HUES48 (cell line): ENCODE data around the gene IFNAR2.

Experiments
- H3K27ac ChIP-seq: one replicate; pipeline ENCODE4 v1.7.0; 2013; ENCODE audit warnings: low read depth, low read length, inconsistent platforms
- H3K27me3 ChIP-seq: 2 replicates; pipeline ENCODE4 v1.6.1; 2013; ENCODE audit warnings: mild to moderate bottlenecking, low read length; ENCODE audit not compliant: control insufficient read depth, insufficient read depth
- H3K36me3 ChIP-seq: 2 replicates; pipeline ENCODE4 v1.6.1; 2013; ENCODE audit warnings: low read length; ENCODE audit not compliant: control insufficient read depth, insufficient read depth
- H3K4me1 ChIP-seq: 2 replicates; pipeline ENCODE4 v1.6.1; 2013; ENCODE audit warnings: mild to moderate bottlenecking, low read length; ENCODE audit not compliant: control insufficient read depth, insufficient read depth
- H3K4me3 ChIP-seq: 2 replicates; pipeline ENCODE4 v1.5.1; 2013; ENCODE audit warnings: mild to moderate bottlenecking, low read depth, low read length
- H3K9ac ChIP-seq: 2 replicates; pipeline ENCODE4 v1.6.1; 2013; ENCODE audit warnings: mild to moderate bottlenecking, low read depth, low read length, moderate library complexity
- H3K9me3 ChIP-seq: 2 replicates; pipeline ENCODE4 v1.6.1; 2013; ENCODE audit warnings: low read length; ENCODE audit not compliant: control insufficient read depth, insufficient read depth

IFNAR2 gene

DNA sequence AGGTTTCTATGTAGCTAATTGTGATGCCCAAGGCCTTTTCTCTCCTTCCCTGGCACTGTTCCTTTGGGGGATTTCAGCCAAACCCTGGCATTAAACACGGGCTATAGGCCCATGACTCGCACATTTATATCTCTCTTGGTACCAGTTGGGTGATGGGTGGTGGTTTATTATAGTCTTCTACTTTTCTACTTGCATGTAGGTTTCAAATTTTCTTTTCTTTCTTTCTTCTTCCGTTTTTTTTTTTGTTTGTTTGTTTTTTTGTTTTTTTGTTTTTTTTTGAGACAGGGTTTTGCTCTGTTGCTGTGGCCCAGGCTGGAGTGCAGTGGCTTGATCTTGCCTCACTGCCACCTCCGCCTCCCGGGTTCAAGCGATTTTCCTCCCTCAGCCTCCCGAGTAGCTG, 37.5 kb downstream of the IFNAR2 start:
- Histone ChIP-seq H3K9ac (no peak overlapping the region), H3K4me1 (peaks cover 5% of the 10 kb centered on the region; the same call in 1 of the 2 replicates), H3K36me3 (no peaks in the 10 kb centered on the region), H3K9me3 (no peaks in the 10 kb centered on the region), H3K27me3 (peaks cover 11% of the 10 kb centered on the region), H3K27ac (no peak overlapping the region), H3K4me3 (peak overlapping the region; percentile 68; the same call in 1 of the 2 replicates)

DNA sequence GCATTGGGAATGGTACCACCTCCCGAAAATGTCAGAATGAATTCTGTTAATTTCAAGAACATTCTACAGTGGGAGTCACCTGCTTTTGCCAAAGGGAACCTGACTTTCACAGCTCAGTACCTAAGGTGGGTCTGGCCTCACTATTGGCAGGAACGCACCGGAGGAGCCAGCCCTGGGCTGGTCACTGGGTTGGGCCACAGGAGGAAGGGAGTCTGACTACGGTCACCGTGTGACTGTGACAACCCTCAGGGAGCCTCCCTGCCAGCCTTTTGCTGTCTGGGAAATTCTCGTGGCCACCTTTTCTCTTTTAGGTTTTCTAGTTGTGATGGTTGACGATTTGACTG, 38.6 kb downstream of the IFNAR2 start:
- Histone ChIP-seq H3K4me1 (peaks cover 5% of the 10 kb centered on the region; the same call in 1 of the 2 replicates), H3K27ac (no peak overlapping the region)

DNA sequence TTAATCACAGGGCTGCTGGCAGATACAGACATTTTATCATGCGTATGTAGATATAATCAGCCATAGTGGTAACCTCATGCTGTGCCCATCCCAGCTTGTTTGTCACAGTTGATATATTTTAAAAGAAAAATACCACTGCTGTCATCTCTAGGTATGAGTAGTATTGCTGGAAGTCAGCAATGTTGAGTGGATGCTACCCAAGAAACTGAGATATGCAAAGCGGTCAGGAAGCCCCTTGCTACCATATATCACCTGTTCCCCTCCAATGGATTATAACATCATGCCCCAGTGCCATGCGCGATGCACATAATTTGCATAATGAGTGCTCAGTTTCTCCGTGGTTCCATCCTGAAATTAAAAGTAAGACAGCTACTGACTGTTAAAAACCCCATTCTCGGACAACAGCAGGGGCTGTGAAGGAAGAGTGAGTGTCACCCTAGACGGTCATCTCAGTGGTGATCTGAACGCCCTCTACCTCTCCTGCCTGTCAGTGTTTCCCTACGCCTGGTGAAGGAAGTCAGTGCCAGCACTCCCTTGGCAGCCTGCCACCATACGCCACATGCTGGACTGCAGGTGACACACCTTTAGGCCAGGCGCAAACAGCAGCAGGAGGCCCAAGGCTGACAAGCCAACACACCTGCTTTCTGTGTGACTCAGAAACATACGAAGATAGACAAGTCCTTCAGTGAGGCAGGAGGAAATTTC, 39.2 kb downstream of the IFNAR2 start:
- H3K36me3 ChIP-seq = no peaks in the 10 kb centered on the region
- peaks cover 5% of the 10 kb centered on the region; the same call in 1 of the 2 replicates for H3K4me1 ChIP-seq
- H3K4me3 ChIP-seq = no peak overlapping the region

More for the DNA sequence above, 38.6 kb downstream of the IFNAR2 start:
- Histone ChIP-seq H3K36me3 (no peaks in the 10 kb centered on the region), H3K9ac (no peak overlapping the region), H3K27me3 (peaks cover 11% of the 10 kb centered on the region), H3K9me3 (no peaks in the 10 kb centered on the region), H3K4me3 (no peak overlapping the region)

DNA sequence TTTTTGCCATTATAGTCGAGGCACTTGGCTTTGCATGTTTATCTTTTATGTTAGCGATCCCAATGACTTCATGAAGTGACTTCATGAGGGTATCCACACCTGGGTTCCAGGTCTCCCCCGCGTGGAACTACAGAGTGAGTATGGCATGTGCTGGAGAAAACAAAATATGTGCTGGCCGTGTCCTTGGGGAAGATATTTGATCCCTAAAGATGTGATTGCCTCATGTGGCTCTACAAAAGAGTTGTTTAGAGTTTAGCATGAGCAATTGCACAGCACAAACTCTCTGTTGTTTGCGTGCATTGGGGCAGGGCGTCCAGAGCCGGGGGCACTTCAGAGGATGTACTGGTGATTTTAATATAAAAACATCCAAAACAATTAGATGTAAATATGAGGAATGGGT, 41.2 kb downstream of the IFNAR2 start:
- Histone ChIP-seq H3K36me3 (no peaks in the 10 kb centered on the region), H3K27me3 (no peaks in the 10 kb centered on the region), H3K9me3 (no peaks in the 10 kb centered on the region), H3K4me1 (peaks cover 5% of the 10 kb centered on the region; the same call in 1 of the 2 replicates), H3K27ac (no peak overlapping the region), H3K4me3 (no peak overlapping the region), H3K9ac (no peak overlapping the region)

More for the DNA sequence above, 39.2 kb downstream of the IFNAR2 start:
- Histone ChIP-seq H3K27me3 (peaks cover 11% of the 10 kb centered on the region), H3K9me3 (no peaks in the 10 kb centered on the region), H3K9ac (no peak overlapping the region), H3K27ac (no peak overlapping the region)

DNA sequence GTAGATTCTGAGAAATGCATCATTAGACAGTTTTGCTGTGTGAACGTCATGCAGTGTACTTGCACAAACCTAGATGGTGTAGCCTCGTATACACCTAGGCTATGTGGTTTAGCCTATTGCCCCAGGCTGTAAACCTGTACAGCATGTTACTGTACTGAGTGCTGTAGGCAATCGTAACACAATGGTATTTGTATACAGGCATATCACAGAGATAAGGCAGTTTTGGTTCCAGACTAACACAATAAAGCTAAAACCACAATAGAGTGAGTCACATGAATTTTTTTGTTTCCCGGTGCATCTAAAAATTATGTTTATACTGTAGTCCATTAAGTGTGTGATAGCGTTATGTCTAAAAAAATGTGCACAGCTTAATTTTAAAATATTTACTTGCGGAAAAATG, 43.3 kb downstream of the IFNAR2 start:
- H3K9ac ChIP-seq = no peak overlapping the region
- no peaks in the 10 kb centered on the region for H3K36me3 ChIP-seq
- H3K4me1 ChIP-seq = no peaks in the 10 kb centered on the region
- no peak overlapping the region for H3K27ac ChIP-seq
- no peaks in the 10 kb centered on the region for H3K27me3 ChIP-seq
- no peak overlapping the region for H3K4me3 ChIP-seq
- H3K9me3 ChIP-seq = no peaks in the 10 kb centered on the region

DNA sequence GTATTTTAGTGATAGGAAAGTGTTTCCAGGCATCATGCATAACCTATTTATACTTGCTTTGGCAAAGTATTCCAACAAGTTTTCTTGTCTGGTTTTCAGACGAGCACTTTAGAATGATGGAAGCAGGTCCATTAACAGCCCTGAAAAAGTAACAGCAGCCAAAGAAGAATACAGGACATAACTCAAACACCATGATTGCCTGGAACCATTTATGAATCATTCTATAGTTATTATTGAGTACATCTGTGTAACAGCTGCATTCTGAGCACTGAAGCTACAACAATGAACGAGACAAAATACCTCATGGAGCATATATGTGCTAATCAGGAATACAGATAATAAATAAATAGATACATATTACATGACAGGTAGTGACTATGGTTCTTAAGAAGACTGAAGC, 49.0 kb downstream of the IFNAR2 start:
- no peaks in the 10 kb centered on the region for H3K36me3 ChIP-seq

DNA sequence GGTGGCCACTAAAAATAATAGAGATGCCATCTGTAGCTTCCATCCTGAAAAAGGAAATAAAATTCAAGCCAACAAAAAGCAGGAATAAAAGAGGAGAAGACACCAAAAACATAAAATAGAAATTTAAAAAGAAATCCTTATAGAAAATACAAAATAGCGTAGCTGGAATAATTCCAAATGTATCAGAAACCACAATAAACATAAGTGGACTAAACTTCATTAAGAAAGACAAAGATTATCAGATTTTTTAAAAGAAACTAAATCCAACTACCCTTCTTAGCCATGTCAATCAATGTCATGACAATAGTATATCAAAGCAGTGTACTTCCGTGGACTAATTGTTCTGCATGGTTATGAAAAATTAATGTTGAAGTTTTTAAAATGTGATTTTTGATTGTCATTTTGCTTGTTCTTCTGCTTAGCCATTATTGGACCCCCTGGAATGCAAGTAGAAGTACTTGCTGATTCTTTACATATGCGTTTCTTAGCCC, 49.6 kb downstream of the IFNAR2 start:
- Histone ChIP-seq H3K9me3 (no peaks in the 10 kb centered on the region), H3K4me3 (no peak overlapping the region), H3K9ac (no peak overlapping the region), H3K36me3 (no peaks in the 10 kb centered on the region), H3K4me1 (no peaks in the 10 kb centered on the region), H3K27ac (no peak overlapping the region), H3K27me3 (no peaks in the 10 kb centered on the region)

More for the DNA sequence above, 49.0 kb downstream of the IFNAR2 start:
- Histone ChIP-seq H3K4me1 (no peaks in the 10 kb centered on the region), H3K27me3 (no peaks in the 10 kb centered on the region), H3K9me3 (no peaks in the 10 kb centered on the region), H3K27ac (no peak overlapping the region), H3K9ac (no peak overlapping the region), H3K4me3 (no peak overlapping the region)
